H1 (cell line): ENCODE results near the gene AVPI1. TPM values are rescaled to one million over a fixed set of nuclear protein-coding genes. Genes with fewer than 3 reads are reported as not detected.

ENCODE experiments used
- CTCF ChIA-PET: fragments of 300-600 bp; sonication (Branson Sonifier 250); formaldehyde crosslinking; loops from one replicate; lab custom pipeline; 2021; ENCODE audit not compliant: partially characterized antibody; lab: Charles Lee
- POLR2A ChIA-PET: fragments of 300-600 bp; sonication (Branson Sonifier 250); formaldehyde crosslinking; loops from one replicate; lab custom pipeline; 2021; ENCODE audit warnings: inconsistent platforms; ENCODE audit not compliant: partially characterized antibody; lab: Charles Lee
- DNase-seq, 2 experiments: peaks; one replicate each; pipeline versions ENCODE4 v3.0.0 to v3.0.0-alpha.2; 2010 to 2022; ENCODE audit warnings: low spot score in 2 of 2, low read depth in 1 of 2, mixed read lengths in 1 of 2
- FAIRE-seq: peaks from 2 replicates; lab custom pipeline; 2011; peaks lifted over from hg19 to GRCh38; lab: Jason Lieb, UNC
- H2AFZ ChIP-seq: 2 replicates; pipeline ENCODE4 v1.8.1; 2012; ENCODE audit warnings: low read length, inconsistent platforms
- H2AK5ac ChIP-seq: 2 replicates; pipeline ENCODE4 v1.6.1; 2013; ENCODE audit warnings: low read depth, low read length
- H2BK120ac ChIP-seq: replicated peaks from 2 replicates; pipeline ENCODE3; 2013; ENCODE audit warnings: low read depth, low read length, inconsistent platforms
- H2BK12ac ChIP-seq: 2 replicates; pipeline ENCODE4 v1.6.1; 2013; ENCODE audit warnings: low read depth, low read length
- H2BK15ac ChIP-seq: 2 replicates; pipeline ENCODE4 v1.6.1; 2013; ENCODE audit warnings: low read length
- H2BK20ac ChIP-seq: 2 replicates; pipeline ENCODE4 v1.6.1; 2013; ENCODE audit warnings: low read length
- H2BK5ac ChIP-seq: 2 replicates; pipeline ENCODE4 v1.6.1; 2013; ENCODE audit warnings: low read depth, low read length
- H3K14ac ChIP-seq: 2 replicates; pipeline ENCODE4 v1.6.1; 2013; ENCODE audit warnings: inconsistent platforms; ENCODE audit not compliant: insufficient read length
- H3K18ac ChIP-seq: 2 replicates; pipeline ENCODE4 v1.6.1; 2013; ENCODE audit warnings: low read length; ENCODE audit errors: extremely low read depth
- H3K23ac ChIP-seq: 2 replicates; pipeline ENCODE4 v1.6.1; 2013; ENCODE audit warnings: inconsistent platforms; ENCODE audit not compliant: insufficient read length
- H3K23me2 ChIP-seq: 2 replicates; pipeline ENCODE4 v1.6.1; 2013; ENCODE audit warnings: low read depth, low read length
- H3K27ac ChIP-seq: 2 replicates; pipeline ENCODE4 v1.6.1; 2011; ENCODE audit warnings: low read depth, low read length, inconsistent platforms
- H3K27me3 ChIP-seq, 4 experiments: replicated peaks in 1 of 4; 1 replicate in 1 of 4; 2 replicates in 3 of 4; pipeline versions ENCODE4 v1.6.1 to v1.8.1; 2011 to 2013; ENCODE audit warnings: low read length in 3 of 4, mild to moderate bottlenecking in 3 of 4, inconsistent platforms in 2 of 4, mixed read lengths in 2 of 4, moderate library complexity in 1 of 4; ENCODE audit not compliant: control insufficient read depth in 3 of 4, insufficient read depth in 3 of 4; ENCODE audit errors: extremely low read depth in 1 of 4
- H3K36me3 ChIP-seq, 4 experiments: 2 replicates each; pipeline versions ENCODE4 v1.6.1 to v1.8.1; 2011 to 2013; ENCODE audit warnings: mild to moderate bottlenecking in 4 of 4, low read length in 3 of 4, moderate library complexity in 2 of 4, control low read depth in 1 of 4, inconsistent platforms in 1 of 4; ENCODE audit not compliant: insufficient read depth in 4 of 4, control insufficient read depth in 2 of 4
- H3K4ac ChIP-seq: replicated peaks from 2 replicates; pipeline ENCODE3; 2013; ENCODE audit warnings: low read length, low read depth, mixed read lengths, inconsistent platforms; ENCODE audit not compliant: insufficient read length
- H3K4me1 ChIP-seq, 4 experiments: replicated peaks in 1 of 4; 1 replicate in 1 of 4; 2 replicates in 3 of 4; pipeline versions ENCODE4 v1.6.1 to v1.8.1; 2011 to 2013; ENCODE audit warnings: low read length in 3 of 4, inconsistent platforms in 2 of 4, mixed read lengths in 1 of 4; ENCODE audit not compliant: insufficient read depth in 4 of 4, control insufficient read depth in 3 of 4
- H3K4me2 ChIP-seq, 2 experiments: 2 replicates each; pipeline versions ENCODE4 v1.6.1 to v1.8.1; 2011 to 2013; ENCODE audit warnings: low read depth in 2 of 2, low read length in 2 of 2, control low read depth in 1 of 2, inconsistent platforms in 1 of 2, mild to moderate bottlenecking in 1 of 2; ENCODE audit not compliant: insufficient read depth in 1 of 2
- H3K4me3 ChIP-seq, 4 experiments: fragments of 200-600, 300-600 bp in 1 of 4; sonication (generic), shearing (Covaris generic), sonication (Bioruptor Twin) in 1 of 4; 2 replicates each; pipeline versions ENCODE4 v1.5.1 to v1.8.1; 2011 to 2016; ENCODE audit warnings: low read length in 4 of 4, low read depth in 3 of 4, control low read depth in 2 of 4, inconsistent platforms in 2 of 4, mild to moderate bottlenecking in 2 of 4, mixed read lengths in 1 of 4, moderate library complexity in 1 of 4; ENCODE audit not compliant: insufficient read depth in 2 of 4; ENCODE audit errors: extremely low read depth in 1 of 4
- H3K56ac ChIP-seq: replicated peaks from 2 replicates; pipeline ENCODE3; 2013; ENCODE audit warnings: low read depth, mild to moderate bottlenecking, mixed read lengths, low read length, inconsistent platforms; ENCODE audit not compliant: insufficient read length
- H3K79me1 ChIP-seq: 2 replicates; pipeline ENCODE4 v1.6.1; 2013; ENCODE audit warnings: low read depth, low read length, control low read depth
- H3K79me2 ChIP-seq, 2 experiments: 2 replicates each; pipeline versions ENCODE4 v1.6.1 to v1.8.1; 2012 to 2013; ENCODE audit warnings: low read length in 2 of 2, mild to moderate bottlenecking in 2 of 2, inconsistent platforms in 1 of 2; ENCODE audit not compliant: insufficient read depth in 2 of 2, control insufficient read depth in 1 of 2
- H3K9ac ChIP-seq, 4 experiments: replicated peaks in 1 of 4; 1 replicate in 1 of 4; 2 replicates in 3 of 4; pipeline versions ENCODE4 v1.6.1 to v1.8.1; 2011 to 2013; ENCODE audit warnings: low read depth in 3 of 4, low read length in 3 of 4, control low read depth in 2 of 4, mild to moderate bottlenecking in 2 of 4, moderate library complexity in 2 of 4, inconsistent platforms in 1 of 4; ENCODE audit errors: extremely low read depth in 1 of 4
- H3K9me3 ChIP-seq, 2 experiments: 2 replicates each; pipeline versions ENCODE4 v1.6.1 to v1.8.1; 2012 to 2013; ENCODE audit warnings: mild to moderate bottlenecking in 2 of 2, moderate library complexity in 2 of 2, control low read depth in 1 of 2, inconsistent platforms in 1 of 2, low read depth in 1 of 2, low read length in 1 of 2, mixed read lengths in 1 of 2; ENCODE audit not compliant: insufficient read depth in 2 of 2
- H4K20me1 ChIP-seq, 2 experiments: replicated peaks in 1 of 2; 2 replicates each; pipeline versions ENCODE3 to v1.8.1; 2011 to 2013; ENCODE audit warnings: inconsistent platforms in 2 of 2, low read length in 2 of 2, mild to moderate bottlenecking in 1 of 2; ENCODE audit not compliant: insufficient read depth in 2 of 2, control insufficient read depth in 1 of 2
- H4K5ac ChIP-seq: 2 replicates; pipeline ENCODE4 v1.6.1; 2013; ENCODE audit warnings: low read length, low read depth, mixed read lengths, inconsistent platforms; ENCODE audit not compliant: insufficient read length
- H4K8ac ChIP-seq: 2 replicates; pipeline ENCODE4 v1.8.0; 2013; ENCODE audit warnings: mild to moderate bottlenecking, moderate library complexity, low read length, inconsistent platforms; ENCODE audit not compliant: insufficient read depth; ENCODE audit errors: extremely low read depth
- H4K91ac ChIP-seq: replicated peaks from 2 replicates; pipeline ENCODE3; 2013; ENCODE audit warnings: low read length, mixed read lengths, inconsistent platforms; ENCODE audit not compliant: insufficient read length
- HDAC2 ChIP-seq, 2 experiments: fragments of 300-600 bp in 1 of 2; sonication (generic) in 1 of 2; IDR thresholded peaks; 2 replicates each; pipeline ENCODE4 v1.6.1; 2011 to 2012; ENCODE audit warnings: low read depth in 2 of 2, low read length in 2 of 2, mild to moderate bottlenecking in 2 of 2, moderate library complexity in 2 of 2, borderline replicate concordance in 1 of 2, inconsistent platforms in 1 of 2
- JUN ChIP-seq: IDR thresholded peaks from 2 replicates; pipeline ENCODE4 v1.6.1; 2011; ENCODE audit warnings: low read depth, mild to moderate bottlenecking, improper control_type of control experiment, low read length
- PHF8 ChIP-seq: fragments of 200-600 bp; sonication (generic); conservative IDR thresholded peaks from 2 replicates; pipeline ENCODE4 v1.7.1; 2012; ENCODE audit warnings: low read depth, mild to moderate bottlenecking, inconsistent platforms, low read length, moderate library complexity
- POLR2AphosphoS5 ChIP-seq: IDR thresholded peaks from 2 replicates; pipeline ENCODE4 v1.6.1; 2011; ENCODE audit warnings: low read depth, low read length
- RAD21 ChIP-seq, 2 experiments: IDR thresholded peaks in 1 of 2; conservative IDR thresholded peaks in 1 of 2; 2 replicates each; pipeline ENCODE4 v1.6.1; 2011; ENCODE audit warnings: low read depth in 2 of 2, low read length in 2 of 2, improper control_type of control experiment in 1 of 2, inconsistent platforms in 1 of 2, mild to moderate bottlenecking in 1 of 2, moderate library complexity in 1 of 2
- SAP30 ChIP-seq: fragments of 300-600 bp; sonication (generic); IDR thresholded peaks from 2 replicates; pipeline ENCODE4 v1.7.1; 2012; ENCODE audit warnings: low read length, moderate library complexity, mild to moderate bottlenecking, inconsistent platforms; ENCODE audit not compliant: insufficient read depth, insufficient replicate concordance
- SIN3A ChIP-seq, 2 experiments: IDR thresholded peaks in 1 of 2; conservative IDR thresholded peaks in 1 of 2; 2 replicates each; pipeline ENCODE4 v1.6.1; 2011 to 2012; ENCODE audit warnings: low read length in 2 of 2, improper control_type of control experiment in 1 of 2, low read depth in 1 of 2, mild to moderate bottlenecking in 1 of 2
- SRF ChIP-seq: IDR thresholded peaks from 2 replicates; pipeline ENCODE4 v1.6.1; 2011; ENCODE audit warnings: mild to moderate bottlenecking, low read depth, low read length, moderate library complexity
- SUZ12 ChIP-seq: fragments of 200-600 bp; sonication (generic); IDR thresholded peaks from 2 replicates; pipeline ENCODE4 v1.6.1; 2012; ENCODE audit warnings: mild to moderate bottlenecking, inconsistent platforms, low read length, moderate library complexity, mixed read lengths
- TAF1 ChIP-seq: IDR thresholded peaks from 2 replicates; pipeline ENCODE4 v1.6.1; 2011; ENCODE audit warnings: mild to moderate bottlenecking, low read depth, low read length
- TCF12 ChIP-seq: IDR thresholded peaks from 2 replicates; pipeline ENCODE4 v1.6.1; 2011; ENCODE audit warnings: low read depth, mild to moderate bottlenecking, low read length
- YY1 ChIP-seq: IDR thresholded peaks from 2 replicates; pipeline ENCODE4 v1.6.1; 2011; ENCODE audit warnings: low read depth, mild to moderate bottlenecking, low read length
- WGBS, 2 experiments: shearing (Covaris generic) in 1 of 2; methylation state at CpG; one replicate each; pipeline versions ENCODE4 v1.1.6 to v1.1.7; 2013 to 2015; ENCODE audit warnings: low lambda C conversion rate in 2 of 2, mixed read lengths in 2 of 2, inconsistent platforms in 1 of 2, low coverage in 1 of 2, missing lambda C conversion rate in 1 of 2; ENCODE audit not compliant: insufficient replicate concordance in 2 of 2, insufficient coverage in 1 of 2, insufficient read length in 1 of 2; ENCODE audit errors: extremely low coverage in 1 of 2, missing lambda C conversion rate in 1 of 2; 5-methylcytosine and 5-hydroxymethylcytosine counted together
- polyA plus RNA-seq, 7 experiments: library from polyadenylated mRNA; depleted of rRNA in 3 of 7; stranded (reverse) in 5 of 7; unstranded in 2 of 7; fragments of >200 nt in 5 of 7; fragments of 200-250 nt in 2 of 7; gene quantifications; 1 replicate in 5 of 7; 2 replicates in 1 of 7; 4 replicates in 1 of 7; pipeline versions ENCODE4 v1.2.1 to v1.2.3, GENCODE V29; 2011 to 2013; ENCODE audit warnings: missing spikeins in 2 of 7, mixed read lengths in 2 of 7
- total RNA-seq: library from RNA; stranded (reverse); fragmentation: NEBNext Ultra II Directional; extraction: Animal tissue kit (Norgen Biotek cat#: 25700); gene quantifications from 2 replicates; pipeline ENCODE4 v1.2.1, GENCODE V29; 2021
- TF ChIP-seq, protein P1 (sequence below): IDR thresholded peaks from 2 replicates; pipeline ENCODE4 v1.6.1; 2012; ENCODE audit warnings: inconsistent platforms

The AVPI1 gene
- total and polyA plus RNA-seq, 2 of the 8 experiments (the other 6 are each of a cell fraction or from before 2014, with no cell fraction given), result 9.0 to 13.5 TPM

DNA sequence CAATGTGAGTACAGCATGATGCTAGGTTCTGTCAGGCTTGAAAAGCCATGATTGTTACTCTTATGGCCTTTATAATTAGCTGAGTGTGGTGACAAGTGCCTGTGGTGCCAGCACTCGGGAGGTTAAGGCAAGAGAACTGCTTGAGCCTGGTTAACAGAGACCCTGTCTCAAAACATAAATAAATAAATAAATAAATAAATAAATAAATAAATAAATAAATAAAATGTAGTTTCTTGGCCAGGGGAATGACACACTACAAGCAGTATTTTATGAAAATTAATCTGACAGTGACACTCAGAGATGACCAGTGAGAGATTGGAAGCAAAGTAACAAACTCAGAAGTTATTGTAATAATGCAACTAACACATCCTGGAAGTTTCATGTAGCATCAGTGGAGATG is 51.5 kb downstream of the AVPI1 start:
- Histone ChIP-seq H3K9ac (no peak overlapping the region), H3K79me2 (peaks cover 0 to 7% of the 10 kb centered on the region in 2 experiments; a peak in 2 of 4 replicates), H2BK120ac (no peak overlapping the region), H3K23ac (no peak overlapping the region), H3K4me3 (no peak overlapping the region), H4K91ac (no peak overlapping the region), H3K4me1 (peaks cover 0 to 4% (median 1%) of the 10 kb centered on the region in 4 experiments; a peak in 2 of 7 replicates), H4K8ac (no peak overlapping the region), H3K79me1 (no peaks in the 10 kb centered on the region), H3K56ac (no peak overlapping the region), H3K14ac (no peak overlapping the region), H3K9me3 (no peaks in the 10 kb centered on the region), H3K27me3 (no peaks in the 10 kb centered on the region), H3K4ac (no peak overlapping the region), H4K5ac (no peak overlapping the region), H4K20me1 (no peaks in the 10 kb centered on the region), H2AK5ac (no peak overlapping the region), H2BK15ac (no peak overlapping the region), H3K4me2 (no peak overlapping the region), H2AFZ (no peak overlapping the region), H3K23me2 (no peaks in the 10 kb centered on the region; the same call in 1 of the 2 replicates), H2BK5ac (no peak overlapping the region), H3K36me3 (no peaks in the 10 kb centered on the region), H2BK12ac (no peak overlapping the region), H3K18ac (no peak overlapping the region), H3K27ac (no peak overlapping the region), H2BK20ac (no peak overlapping the region)
- DNase-seq, result no peak
- 80% methylated on average over 1 of the region's 1 CpG; no CpG with 5 or more reads in 1 of the 2 experiments for WGBS, 2 experiments
- POLR2A ChIA-PET, result interaction anchor here (1.7 kb wide), 1 partner anchor 202 kb away, joined by 4 read pairs; no protein-coding TSS in a partner anchor
- no peak for FAIRE-seq
- CTCF ChIA-PET, result no interaction called here
- TF ChIP-seq SUZ12 (no peak), POLR2AphosphoS5 (no peak), SRF (no peak), HDAC2 (IDR thresholded peaks at IDR 0.05; ENCODE audit: borderline replicate concordance in 1 of 2, low read depth in 2 of 2, low read length in 2 of 2) (no peak), SAP30 (no peak), RAD21 (IDR thresholded peaks at IDR 0.05 in 1 of 2, conservative IDR thresholded peaks at IDR 0.05 in 1 of 2; ENCODE audit: low read depth in 2 of 2, low read length in 2 of 2) (no peak), JUN (no peak), TAF1 (no peak), TCF12 (no peak), SIN3A (conservative IDR thresholded peaks at IDR 0.05 in 1 of 2, IDR thresholded peaks at IDR 0.05 in 1 of 2; ENCODE audit: low read depth in 1 of 2, low read length in 2 of 2) (no peak), PHF8 (no peak), YY1 (no peak)
- TF ChIP-seq, protein P1, sequence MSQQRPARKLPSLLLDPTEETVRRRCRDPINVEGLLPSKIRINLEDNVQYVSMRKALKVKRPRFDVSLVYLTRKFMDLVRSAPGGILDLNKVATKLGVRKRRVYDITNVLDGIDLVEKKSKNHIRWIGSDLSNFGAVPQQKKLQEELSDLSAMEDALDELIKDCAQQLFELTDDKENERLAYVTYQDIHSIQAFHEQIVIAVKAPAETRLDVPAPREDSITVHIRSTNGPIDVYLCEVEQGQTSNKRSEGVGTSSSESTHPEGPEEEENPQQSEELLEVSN, result no peak
